Endothelial cell of hepatic sinusoid (primary cell): ENCODE data around the gene USP35.
"Not testable (repeated sequence)": the region's sequence is repeated elsewhere in the genome, so short reads cannot be mapped to it uniquely, and the experiment has no call there.

Experiments used
- in situ Hi-C: cut with HindIII; loops from 2 replicates; pipeline ENCODE4 v1.10.0; 2017; ENCODE audit warnings: low sequenced_read_pairs

USP35 gene

GRCh38 chr11:78168539-78169477, 19.9 kb upstream of the USP35 start:
- in situ Hi-C loops, result no loop called here

GRCh38 chr11:78170413-78170812, 18.3 kb upstream of the USP35 start:
- in situ Hi-C loops, result no loop called here

- in situ Hi-C loops, result no loop called here
These were observed 17.7 kb upstream of the USP35 start for GRCh38 chr11:78170874-78171549.

GRCh38 chr11:78171951-78172350, 16.8 kb upstream of the USP35 start:
- in situ Hi-C loops, result no loop called here

GRCh38 chr11:78175862-78176261, 12.9 kb upstream of the USP35 start:
- in situ Hi-C loops, result not testable (repeated sequence)

GRCh38 chr11:78176605-78177141, 12.0 kb upstream of the USP35 start:
- in situ Hi-C loops, result no loop called here

- in situ Hi-C loops, result no loop called here
These were observed 11.5 kb upstream of the USP35 start for GRCh38 chr11:78177216-78177615.

GRCh38 chr11:78179459-78180071, 9.2 kb upstream of the USP35 start:
- in situ Hi-C loops, result no loop called here

GRCh38 chr11:78180751-78181150, 8.0 kb upstream of the USP35 start:
- in situ Hi-C loops, result no loop called here

- in situ Hi-C loops, result no loop called here
These were observed 7.5 kb upstream of the USP35 start for GRCh38 chr11:78181185-78181584.

GRCh38 chr11:78187366-78188285, 1.1 kb upstream of the USP35 start:
- in situ Hi-C loops, result no loop called here

- in situ Hi-C loops, result no loop called here
These were observed 530 bp downstream of the USP35 start for GRCh38 chr11:78189174-78189724.

- in situ Hi-C loops, result no loop called here
These were observed 1.1 kb downstream of the USP35 start for GRCh38 chr11:78189851-78190250.

- in situ Hi-C loops, result no loop called here
These were observed 1.7 kb downstream of the USP35 start for GRCh38 chr11:78190374-78190773.

- in situ Hi-C loops, result no loop called here
These were observed 2.3 kb downstream of the USP35 start for GRCh38 chr11:78190871-78191538.

GRCh38 chr11:78192223-78192719, 3.6 kb downstream of the USP35 start:
- in situ Hi-C loops, result no loop called here

- in situ Hi-C loops, result no loop called here
These were observed 4.2 kb downstream of the USP35 start for GRCh38 chr11:78192911-78193351.

GRCh38 chr11:78193806-78194205, 5.1 kb downstream of the USP35 start:
- in situ Hi-C loops, result no loop called here

GRCh38 chr11:78194490-78194889, 5.8 kb downstream of the USP35 start:
- in situ Hi-C loops, result no loop called here
